K562 (cell line): ENCODE measurements around the gene RPL15. TPM values are rescaled to one million over a fixed set of nuclear protein-coding genes. Genes with fewer than 3 reads are reported as not detected.

ENCODE experiments used
- BRD9 ChIP-seq: fragments of 450-650 bp; IDR thresholded peaks from 2 replicates; pipeline ENCODE4 v1.6.1; 2018; ENCODE audit warnings: low read depth; ENCODE audit not compliant: partially characterized antibody
- COPS2 ChIP-seq: fragments of 450-650 bp; conservative IDR thresholded peaks from 2 replicates; pipeline ENCODE4 v1.6.1; 2016; ENCODE audit warnings: mild to moderate bottlenecking, moderate library complexity
- CTCF ChIP-seq, 3 experiments: IDR thresholded peaks in 2 of 3; conservative IDR thresholded peaks in 1 of 3; 2 replicates each; pipeline ENCODE4 v1.5.1; 2011 to 2012; ENCODE audit warnings: low read length in 3 of 3, mild to moderate bottlenecking in 3 of 3, control low read depth in 2 of 3, improper control_type of control experiment in 1 of 3, inconsistent platforms in 1 of 3, low read depth in 1 of 3, mixed read lengths in 1 of 3, moderate library complexity in 1 of 3; ENCODE audit not compliant: insufficient read depth in 2 of 3
- KLF13 ChIP-seq: fragments of 450-650 bp; IDR thresholded peaks from 2 replicates; pipeline ENCODE4 v1.6.1; 2016; ENCODE audit warnings: missing genetic modification characterization, low read depth, mild to moderate bottlenecking, missing compliant biosample characterization, moderate library complexity, borderline replicate concordance
- PBX2 ChIP-seq, 2 experiments: IDR thresholded peaks in 1 of 2; conservative IDR thresholded peaks in 1 of 2; 2 replicates each; pipeline ENCODE4 v1.6.1; 2016; ENCODE audit warnings: low read depth in 2 of 2, mild to moderate bottlenecking in 1 of 2, missing compliant biosample characterization in 1 of 2, missing genetic modification characterization in 1 of 2, moderate library complexity in 1 of 2
- PHF8 ChIP-seq: fragments of 200-600 bp; sonication (generic); IDR thresholded peaks from 2 replicates; pipeline ENCODE4 v1.6.1; 2012; ENCODE audit warnings: mixed run types, mild to moderate bottlenecking, inconsistent platforms, low read length, moderate library complexity, borderline replicate concordance
- RBFOX2 ChIP-seq: fragments of 200-400 bp; formaldehyde crosslinking; IDR thresholded peaks from 2 replicates; pipeline ENCODE4 v1.6.1; 2017; ENCODE audit warnings: low read depth, mild to moderate bottlenecking, low read length, moderate library complexity
- RBM17 ChIP-seq: fragments of 200-400 bp; formaldehyde crosslinking; IDR thresholded peaks from 2 replicates; pipeline ENCODE4 v1.6.1; 2017; ENCODE audit warnings: low read depth, mild to moderate bottlenecking, low read length, borderline replicate concordance
- RBM25 ChIP-seq: fragments of 200-400 bp; formaldehyde crosslinking; IDR thresholded peaks from 2 replicates; pipeline ENCODE4 v1.6.1; 2018; ENCODE audit warnings: low read length, low read depth, moderate library complexity; ENCODE audit not compliant: severe bottlenecking
- RFX1 ChIP-seq: fragments of 450-650 bp; IDR thresholded peaks from 2 replicates; pipeline ENCODE4 v1.6.1; 2016; ENCODE audit warnings: mild to moderate bottlenecking, moderate library complexity
- TAF1 ChIP-seq: IDR thresholded peaks from 2 replicates; pipeline ENCODE4 v1.6.1; 2011; ENCODE audit warnings: mild to moderate bottlenecking, low read length, moderate library complexity; ENCODE audit not compliant: insufficient read depth, control insufficient read depth, severe bottlenecking; ENCODE audit errors: extremely low read depth
- ZC3H11A ChIP-seq: IDR thresholded peaks from 2 replicates; pipeline ENCODE4 v1.6.1; 2012; ENCODE audit warnings: low read depth, low read length, improper control_type of control experiment
- ZNF197 ChIP-seq: fragments of 200-800 bp; sonication (Bioruptor generic); IDR thresholded peaks from 2 replicates; pipeline ENCODE4 v1.6.1; 2016; ENCODE audit warnings: low read depth, missing genetic modification characterization, missing compliant biosample characterization
- ZNF316 ChIP-seq: fragments of 450-650 bp; IDR thresholded peaks from 2 replicates; pipeline ENCODE4 v1.6.1; 2016
- polyA plus RNA-seq, 8 experiments: library from polyadenylated mRNA; depleted of rRNA in 4 of 8; stranded (reverse) in 5 of 8; unstranded in 3 of 8; fragments of >200 nt; fragmentation: Nextera tagmentation in 2 of 8; fragmentation: Illumina TruSeq in 1 of 8; extraction: Ambion mirVana in 2 of 8; extraction: Trizol in 1 of 8; gene quantifications; 2 replicates each; pipeline versions ENCODE4 v1.2.1 to v1.2.3, GENCODE V29; 2011 to 2014; ENCODE audit warnings: inconsistent platforms in 1 of 8, missing spikeins in 1 of 8
- total RNA-seq, 7 experiments: library from RNA; depleted of rRNA in 6 of 7; stranded (reverse); fragments of >200 nt in 6 of 7; fragmentation: Illumina TruSeq in 2 of 7; extraction: Trizol in 2 of 7; gene quantifications; 2 replicates each; pipeline versions ENCODE4 v1.2.1 to v1.2.3, GENCODE V29; 2011 to 2021; ENCODE audit warnings: low replicate concordance in 1 of 7

The RPL15 gene
- total and polyA plus RNA-seq, 9 of the 15 experiments (the other 6 are each of a cell fraction or from before 2014, with no cell fraction given), result 2,393 to 8,850 (median 3,928) TPM

GRCh38 chr3:23940775-23941174, 23.8 kb downstream of the RPL15 start (continued):
- TF ChIP-seq RBM25 (peak; percentile 11), CTCF (IDR thresholded peaks at IDR 0.05 in 2 of 3, conservative IDR thresholded peaks at IDR 0.05 in 1 of 3; ENCODE audit: insufficient read depth in 2 of 3, low read depth in 1 of 3, low read length in 3 of 3) (no peak), BRD9 (peak; percentile 31), PHF8 (no peak), ZNF316 (peak; percentile 95), RBM17 (no peak), COPS2 (no peak), ZNF197 (CRISPR knock-in tag) (no peak), ZC3H11A (no peak), KLF13 (tag) (no peak), PBX2 (CRISPR knock-in tag; IDR thresholded peaks at IDR 0.05; ENCODE audit: low read depth) (no peak), PBX2 (tag; conservative IDR thresholded peaks at IDR 0.05; ENCODE audit: low read depth) (peak; percentile 80), RFX1 (peak; percentile 76), TAF1 (no peak), RBFOX2 (no peak)
